LNCaP clone FGC (cell line): ENCODE measurements around the gene SMOC2.
A peak's percentile ranks its signal among the peaks of the same experiment; 100 is the strongest.

Experiments
- DNase-seq: peaks from one replicate; pipeline ENCODE4 v3.0.0-alpha.2; 2011; ENCODE audit warnings: low read depth
- H3K4me3 ChIP-seq: 2 replicates; pipeline ENCODE4 v1.5.1; 2011; ENCODE audit warnings: mild to moderate bottlenecking, low read depth, low read length, control low read depth
- TF ChIP-seq, protein P1 (sequence below): IDR thresholded peaks from 2 replicates; pipeline ENCODE4 v1.5.1; 2012; ENCODE audit warnings: mild to moderate bottlenecking; ENCODE audit not compliant: control insufficient read depth, insufficient read depth; ENCODE audit errors: extremely low read depth

SMOC2 gene

DNA sequence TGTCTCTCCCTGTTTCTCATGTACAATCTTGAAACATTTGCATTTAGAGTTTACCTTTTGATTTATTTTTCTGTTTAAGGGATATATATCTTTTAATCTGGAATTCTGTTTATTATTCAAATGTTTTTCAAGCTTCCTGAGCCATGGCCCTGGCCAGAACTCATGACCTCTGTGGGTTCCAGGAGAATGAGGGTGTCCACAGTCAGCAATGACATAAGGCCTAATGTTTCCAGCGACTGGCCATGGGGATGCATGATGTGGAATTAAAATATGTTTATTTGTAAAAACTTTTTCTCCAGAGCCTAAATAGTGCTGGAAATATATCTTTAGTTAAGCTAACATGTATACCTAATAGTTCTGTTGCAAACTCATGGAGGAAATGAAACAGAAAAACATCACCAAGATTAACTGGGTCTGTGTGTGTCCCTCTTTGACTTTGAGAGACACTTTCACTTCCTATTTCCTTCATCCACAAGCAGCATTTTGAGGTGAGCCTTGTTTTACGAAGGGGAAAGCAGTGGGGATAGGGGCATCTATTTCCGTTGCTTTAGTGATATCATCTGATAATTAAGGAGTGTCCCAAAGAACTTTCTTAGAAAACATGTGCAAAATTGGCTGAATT, 87.6 kb downstream of the SMOC2 start:
- DNase-seq, result no peak
- TF ChIP-seq, protein P1, sequence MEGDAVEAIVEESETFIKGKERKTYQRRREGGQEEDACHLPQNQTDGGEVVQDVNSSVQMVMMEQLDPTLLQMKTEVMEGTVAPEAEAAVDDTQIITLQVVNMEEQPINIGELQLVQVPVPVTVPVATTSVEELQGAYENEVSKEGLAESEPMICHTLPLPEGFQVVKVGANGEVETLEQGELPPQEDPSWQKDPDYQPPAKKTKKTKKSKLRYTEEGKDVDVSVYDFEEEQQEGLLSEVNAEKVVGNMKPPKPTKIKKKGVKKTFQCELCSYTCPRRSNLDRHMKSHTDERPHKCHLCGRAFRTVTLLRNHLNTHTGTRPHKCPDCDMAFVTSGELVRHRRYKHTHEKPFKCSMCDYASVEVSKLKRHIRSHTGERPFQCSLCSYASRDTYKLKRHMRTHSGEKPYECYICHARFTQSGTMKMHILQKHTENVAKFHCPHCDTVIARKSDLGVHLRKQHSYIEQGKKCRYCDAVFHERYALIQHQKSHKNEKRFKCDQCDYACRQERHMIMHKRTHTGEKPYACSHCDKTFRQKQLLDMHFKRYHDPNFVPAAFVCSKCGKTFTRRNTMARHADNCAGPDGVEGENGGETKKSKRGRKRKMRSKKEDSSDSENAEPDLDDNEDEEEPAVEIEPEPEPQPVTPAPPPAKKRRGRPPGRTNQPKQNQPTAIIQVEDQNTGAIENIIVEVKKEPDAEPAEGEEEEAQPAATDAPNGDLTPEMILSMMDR, result no peak
- no peak overlapping the region for H3K4me3 ChIP-seq

DNA sequence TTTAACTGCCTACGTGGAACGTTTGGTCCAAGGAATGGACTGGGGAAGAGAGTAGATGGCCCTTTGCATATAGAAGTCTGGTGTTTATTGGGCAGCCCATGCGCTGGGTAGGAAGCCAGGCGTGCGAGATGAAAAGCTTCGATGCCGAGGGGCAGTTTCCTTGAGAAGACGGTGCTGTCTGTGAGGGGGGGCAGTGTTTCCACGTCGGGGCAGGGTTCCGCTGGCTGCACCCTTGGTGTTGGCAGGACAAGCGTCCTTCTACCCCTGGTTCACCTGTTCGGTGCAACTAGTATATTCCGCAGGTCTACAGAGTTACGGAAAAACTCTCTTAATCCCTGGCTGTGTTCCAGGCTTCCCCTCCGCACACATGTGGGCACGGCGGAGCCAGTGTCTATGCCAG, 88.2 kb downstream of the SMOC2 start:
- DNase-seq, result no peak
- TF ChIP-seq, protein P1, result no peak
- H3K4me3 ChIP-seq, result no peak overlapping the region

DNA sequence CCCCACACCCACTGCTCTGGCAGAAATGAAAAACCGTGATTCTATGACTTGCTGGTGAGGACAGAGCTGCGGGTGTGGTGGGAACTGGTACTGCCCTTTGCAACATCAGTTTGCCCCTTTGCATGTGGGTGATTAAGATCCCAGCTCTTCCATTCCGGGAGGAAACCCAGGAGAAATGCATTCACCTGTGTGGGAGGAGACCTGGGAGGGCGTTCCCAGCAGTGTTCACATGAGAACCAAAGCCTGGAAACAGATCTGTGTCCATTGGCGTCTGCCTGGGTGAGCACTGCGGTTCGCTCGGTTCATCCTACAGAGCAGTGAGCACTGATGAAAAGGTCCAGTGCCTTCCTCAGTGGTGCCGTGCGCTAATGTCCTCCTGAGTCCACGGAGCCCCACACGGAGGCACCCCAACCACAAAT, 89.7 kb downstream of the SMOC2 start:
- no peak overlapping the region for H3K4me3 ChIP-seq
- TF ChIP-seq, protein P1, result no peak
- no peak for DNase-seq

DNA sequence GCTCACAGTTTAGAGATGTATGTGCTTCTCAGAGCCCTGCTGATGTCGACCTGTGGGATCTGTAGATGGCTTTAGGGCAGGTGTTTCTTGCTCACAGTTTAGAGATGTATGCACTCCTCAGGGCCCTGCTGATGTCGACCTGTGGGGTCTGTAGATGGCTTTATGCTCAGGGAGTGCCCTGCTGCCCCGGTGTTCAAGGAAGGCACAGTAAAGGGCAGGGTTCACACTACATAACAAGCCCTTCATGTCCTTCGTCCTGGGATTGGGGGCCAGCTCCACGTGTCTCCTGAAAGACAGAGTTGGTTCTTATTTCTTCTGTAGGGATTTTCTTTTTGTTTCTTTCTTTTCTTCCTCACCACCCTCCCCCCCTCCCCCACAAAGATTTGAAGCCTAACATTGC, 91.1 kb downstream of the SMOC2 start:
- H3K4me3 ChIP-seq, result no peak overlapping the region
- no peak for DNase-seq
- TF ChIP-seq, protein P1, result no peak

DNA sequence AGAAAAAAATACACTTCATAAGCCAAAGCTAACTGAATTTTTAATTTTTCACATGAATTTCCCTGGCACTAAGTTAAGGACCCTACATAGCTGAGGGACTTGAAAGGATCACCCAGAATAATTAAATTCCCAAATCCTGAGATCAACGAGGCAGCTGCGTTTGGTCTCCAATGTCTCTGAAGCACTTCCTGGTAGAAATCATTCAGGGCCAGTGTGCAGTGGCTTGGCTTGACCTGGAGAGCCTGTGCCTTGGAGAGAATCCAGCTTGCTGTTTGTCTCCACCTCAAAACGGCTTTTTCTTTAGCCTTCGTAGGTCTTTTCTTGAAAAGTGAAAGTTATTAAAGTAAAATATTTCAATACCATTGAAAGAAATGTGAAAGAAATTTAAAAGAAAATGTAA, 92.4 kb downstream of the SMOC2 start:
- TF ChIP-seq, protein P1, result no peak
- H3K4me3 ChIP-seq, result no peak overlapping the region
- DNase-seq, result peak; percentile 15

DNA sequence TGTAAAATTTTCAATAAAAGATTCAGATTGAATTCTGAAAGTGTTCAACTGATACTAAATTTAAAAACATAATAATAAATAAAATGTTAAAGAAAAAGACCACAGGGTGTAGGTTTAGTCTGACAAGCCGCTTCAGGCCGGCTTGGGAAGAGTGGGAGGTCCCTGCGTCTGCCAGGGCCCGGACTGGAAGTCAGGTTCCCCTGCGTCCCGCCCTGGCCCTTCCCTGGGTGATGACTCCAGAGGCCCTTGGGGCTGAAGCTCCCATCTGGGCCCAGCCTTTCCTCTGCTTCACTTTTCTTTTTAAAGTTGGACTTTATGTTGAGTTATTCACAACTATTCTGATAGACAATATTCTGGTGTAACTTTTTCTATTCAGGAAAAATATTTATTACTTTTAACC, 93.3 kb downstream of the SMOC2 start:
- DNase-seq, result no peak
- H3K4me3 ChIP-seq, result no peak overlapping the region
- TF ChIP-seq, protein P1, result no peak

DNA sequence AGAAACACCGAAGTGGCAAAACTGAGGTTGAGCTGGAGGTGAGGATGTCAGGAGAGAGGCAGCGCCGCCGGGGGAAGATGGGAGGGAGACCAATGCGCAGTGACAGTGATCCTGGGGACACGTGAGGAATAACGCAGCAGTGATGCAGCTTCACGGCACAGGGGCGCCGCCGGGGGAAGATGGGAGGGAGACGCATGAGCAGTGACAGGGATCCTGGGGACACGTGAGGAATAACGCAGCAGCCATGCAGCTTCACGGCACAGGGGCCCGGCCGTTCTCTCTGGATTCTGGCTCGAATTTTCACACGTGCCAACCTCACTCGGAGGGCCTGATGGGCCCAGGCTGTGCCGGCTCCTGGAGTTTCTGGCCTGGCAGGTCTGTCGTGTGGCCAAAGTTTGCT, 94.7 kb downstream of the SMOC2 start:
- TF ChIP-seq, protein P1, result no peak

More for the DNA sequence above, 94.7 kb downstream of the SMOC2 start:
- H3K4me3 ChIP-seq, result no peak overlapping the region
- no peak for DNase-seq
